ENCODE measurements around the gene PRSS27.

- TF ChIP-seq CTCF (IDR thresholded peaks at IDR 0.05; ENCODE audit: low read depth, low read length, poor library complexity, severe bottlenecking) (no peak), EZH2phosphoT487 (IDR thresholded peaks at IDR 0.05; ENCODE audit: borderline replicate concordance, low read length) (no peak)
Measured at GRCh38 chr16:2752850-2753732, 33.1 kb upstream of the PRSS27 start.

Data from DOHH2 (cell line).